PC-3 (cell line): Measurements from ENCODE around the gene SESTD1.

Experiments
- CTCF ChIP-seq: fragments of 300-600 bp; sonication (generic); conservative IDR thresholded peaks from 2 replicates; pipeline ENCODE4 v1.5.1; 2017; ENCODE audit warnings: antibody characterized with exemption, low read depth, mild to moderate bottlenecking, low read length
- EZH2 ChIP-seq: fragments of 300-600 bp; sonication (generic); IDR thresholded peaks from one replicate; pipeline ENCODE4 v1.6.1; 2017; ENCODE audit warnings: antibody characterized with exemption, mild to moderate bottlenecking, low read length; ENCODE audit not compliant: unreplicated experiment

DNA sequence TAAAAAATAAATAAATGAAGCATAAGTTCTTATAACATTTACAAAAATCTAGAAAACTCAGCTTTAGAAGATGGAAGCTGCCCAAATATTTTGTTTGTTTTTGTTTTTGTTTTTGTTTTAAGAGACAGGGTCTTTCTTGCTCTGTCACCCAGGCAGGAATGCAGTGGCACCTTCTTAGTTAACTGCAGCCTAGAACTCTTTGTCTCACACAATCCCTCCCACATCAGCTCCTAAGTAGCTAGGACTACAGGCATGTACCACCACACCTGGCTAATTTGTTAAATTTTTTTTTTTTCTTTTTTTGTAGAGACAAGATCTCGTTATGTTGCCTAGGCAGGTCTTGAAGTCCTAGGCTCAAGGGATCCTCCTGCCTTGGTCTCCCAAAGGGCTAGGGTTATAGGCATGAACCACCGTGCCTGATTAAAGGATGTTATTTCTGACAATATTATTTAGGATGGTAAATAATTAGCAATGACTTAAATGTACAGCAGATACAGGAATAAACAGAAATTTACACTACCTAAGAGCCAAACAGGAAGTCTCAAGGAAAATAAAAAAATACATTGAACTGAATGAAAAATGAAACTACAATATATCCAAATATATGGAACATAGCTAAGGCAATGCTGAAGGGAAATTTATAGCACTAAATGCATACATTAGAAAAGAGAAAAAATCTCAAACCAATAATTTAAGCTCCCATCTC is 17.2 kb downstream of the SESTD1 start:
- TF ChIP-seq CTCF (no peak), EZH2 (no peak)
